ENCODE measurements around the gene BAX. TPM values are rescaled to one million over a fixed set of nuclear protein-coding genes. Genes with fewer than 3 reads are reported as not detected.

BAX gene
- total and polyA plus RNA-seq, 2 of the 13 experiments (the other 11 are each of a cell fraction or from before 2014, with no cell fraction given), result 139 to 176 TPM

DNA sequence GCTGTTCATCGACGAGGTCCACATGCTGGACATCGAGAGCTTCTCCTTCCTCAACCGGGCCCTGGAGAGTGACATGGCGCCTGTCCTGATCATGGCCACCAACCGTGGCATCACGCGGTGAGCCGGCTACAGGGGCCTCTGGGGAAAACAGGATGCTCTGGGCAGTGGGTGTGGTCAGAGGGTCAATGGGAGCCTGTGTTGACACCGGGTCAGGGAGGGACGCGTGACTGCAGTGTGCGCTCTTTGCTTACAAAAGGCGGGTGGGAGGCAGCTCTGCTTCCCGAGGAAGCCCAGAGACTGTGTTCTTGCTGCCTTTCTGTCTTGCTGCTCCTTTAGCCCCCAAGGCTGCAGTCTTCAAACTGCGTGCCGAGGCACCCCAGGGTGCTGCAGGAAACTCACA lies 56.5 kb downstream of the BAX start:
- FAIRE-seq (no peak), DNase-seq (ENCODE audit: low spot score) (no peak), ATAC-seq (no peak)
- no TSS peak for BruUV-seq (replicated peaks)
- H4K20me1 ChIP-seq (ENCODE audit: insufficient read depth, low read length), result no peaks in the 10 kb centered on the region
- 88% methylated on average over 14 of the region's 17 CpGs for WGBS (ENCODE audit: low lambda C conversion rate)
- H3K4me2 ChIP-seq (ENCODE audit: low read depth, low read length), result no peak overlapping the region
- H3K9ac ChIP-seq (ENCODE audit: insufficient read depth, low read depth, low read length), result no peak overlapping the region
- intact Hi-C loops (cut with micrococcal nuclease; ENCODE audit: unreplicated experiment), result no loop called here
- no peaks in the 10 kb centered on the region for H3K79me2 ChIP-seq (ENCODE audit: insufficient read depth, low read length)
- in situ Hi-C loops (cut with HindIII; ENCODE audit: extremely low pct_ligation_motif_present, low pct_unique_long_range_greater_than_20kb), result no loop called here
- H3K27ac ChIP-seq (ENCODE audit: extremely low read length, insufficient read depth, low read length), result no peak overlapping the region
- CTCF ChIA-PET (ENCODE audit: low intra/inter-chr PET ratio, low total read pairs), result no interaction called here
- H3K27me3 ChIP-seq (ENCODE audit: control insufficient read depth in 1 of 2, insufficient read depth in 2 of 2, low read length in 2 of 2), result no peaks in the 10 kb centered on the region
- peaks cover 18 to 64% of the 10 kb centered on the region in 2 experiments; a peak in 4 of 5 replicates for H3K36me3 ChIP-seq (replicated peaks in 1 of 2; ENCODE audit: control insufficient read depth in 1 of 2, insufficient read depth in 2 of 2, low read length in 2 of 2)
- H3K9me3 ChIP-seq (ENCODE audit: low read length), result no peaks in the 10 kb centered on the region
- no peaks in the 10 kb centered on the region for H3K4me1 ChIP-seq (ENCODE audit: insufficient read depth, low read length)
- H3K4me3 ChIP-seq (replicated peaks in 1 of 3; ENCODE audit: insufficient read depth in 1 of 3, low read depth in 2 of 3, low read length in 3 of 3), result no peak overlapping the region
- no peak overlapping the region for H2AFZ ChIP-seq (ENCODE audit: low read length)
- POLR2A ChIA-PET, result no interaction called here
- TF ChIP-seq, protein P1, sequence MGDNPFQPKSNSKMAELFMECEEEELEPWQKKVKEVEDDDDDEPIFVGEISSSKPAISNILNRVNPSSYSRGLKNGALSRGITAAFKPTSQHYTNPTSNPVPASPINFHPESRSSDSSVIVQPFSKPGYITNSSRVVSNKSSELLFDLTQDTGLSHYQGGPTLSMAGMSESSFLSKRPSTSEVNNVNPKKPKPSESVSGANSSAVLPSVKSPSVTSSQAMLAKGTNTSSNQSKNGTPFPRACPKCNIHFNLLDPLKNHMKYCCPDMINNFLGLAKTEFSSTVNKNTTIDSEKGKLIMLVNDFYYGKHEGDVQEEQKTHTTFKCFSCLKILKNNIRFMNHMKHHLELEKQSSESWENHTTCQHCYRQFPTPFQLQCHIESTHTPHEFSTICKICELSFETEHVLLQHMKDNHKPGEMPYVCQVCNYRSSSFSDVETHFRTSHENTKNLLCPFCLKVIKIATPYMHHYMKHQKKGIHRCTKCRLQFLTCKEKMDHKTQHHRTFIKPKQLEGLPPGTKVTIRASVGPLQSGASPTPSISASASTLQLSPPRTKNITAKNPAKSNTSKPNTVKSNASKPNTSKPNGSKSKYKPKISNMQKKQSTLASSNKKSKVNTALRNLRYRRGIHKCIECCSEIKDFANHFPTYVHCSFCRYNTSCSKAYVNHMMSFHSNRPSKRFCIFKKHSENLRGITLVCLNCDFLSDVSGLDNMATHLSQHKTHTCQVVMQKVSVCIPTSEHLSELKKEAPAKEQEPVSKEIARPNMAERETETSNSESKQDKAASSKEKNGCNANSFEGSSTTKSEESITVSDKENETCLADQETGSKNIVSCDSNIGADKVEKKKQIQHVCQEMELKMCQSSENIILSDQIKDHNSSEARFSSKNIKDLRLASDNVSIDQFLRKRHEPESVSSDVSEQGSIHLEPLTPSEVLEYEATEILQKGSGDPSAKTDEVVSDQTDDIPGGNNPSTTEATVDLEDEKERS (CRISPR knock-in tag; IDR thresholded peaks at IDR 0.05), result no peak
- TF ChIP-seq KAT2B (IDR thresholded peaks at IDR 0.05; ENCODE audit: borderline replicate concordance, low read depth, low read length) (no peak), ZNF878 (CRISPR knock-in tag; IDR thresholded peaks at IDR 0.05) (no peak), FOXK2 (IDR thresholded peaks at IDR 0.05) (no peak), ATF1 (CRISPR knock-in tag; IDR thresholded peaks at IDR 0.05) (no peak), TEAD3 (CRISPR knock-in tag; optimal IDR thresholded peaks at IDR 0.05; ENCODE audit: borderline replicate concordance) (no peak), NCOR1 (IDR thresholded peaks at IDR 0.05; ENCODE audit: borderline replicate concordance, low read length) (no peak), HOXA5 (CRISPR knock-in tag; IDR thresholded peaks at IDR 0.05) (no peak), ETV5 (CRISPR knock-in tag; IDR thresholded peaks at IDR 0.05; ENCODE audit: borderline replicate concordance) (no peak), ZNF841 (CRISPR knock-in tag; IDR thresholded peaks at IDR 0.05; ENCODE audit: borderline replicate concordance) (no peak), MBD4 (IDR thresholded peaks at IDR 0.05; ENCODE audit: borderline replicate concordance, low read length) (no peak), ZFY (CRISPR knock-in tag; IDR thresholded peaks at IDR 0.05) (no peak), EHMT2 (IDR thresholded peaks at IDR 0.05; ENCODE audit: borderline replicate concordance, low read depth, low read length) (no peak), REXO4 (CRISPR knock-in tag; IDR thresholded peaks at IDR 0.05; ENCODE audit: borderline replicate concordance) (no peak)
- TF ChIP-seq, protein P2, sequence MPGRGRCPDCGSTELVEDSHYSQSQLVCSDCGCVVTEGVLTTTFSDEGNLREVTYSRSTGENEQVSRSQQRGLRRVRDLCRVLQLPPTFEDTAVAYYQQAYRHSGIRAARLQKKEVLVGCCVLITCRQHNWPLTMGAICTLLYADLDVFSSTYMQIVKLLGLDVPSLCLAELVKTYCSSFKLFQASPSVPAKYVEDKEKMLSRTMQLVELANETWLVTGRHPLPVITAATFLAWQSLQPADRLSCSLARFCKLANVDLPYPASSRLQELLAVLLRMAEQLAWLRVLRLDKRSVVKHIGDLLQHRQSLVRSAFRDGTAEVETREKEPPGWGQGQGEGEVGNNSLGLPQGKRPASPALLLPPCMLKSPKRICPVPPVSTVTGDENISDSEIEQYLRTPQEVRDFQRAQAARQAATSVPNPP (CRISPR knock-in tag; IDR thresholded peaks at IDR 0.05), result no peak
- TF ChIP-seq, protein P3, sequence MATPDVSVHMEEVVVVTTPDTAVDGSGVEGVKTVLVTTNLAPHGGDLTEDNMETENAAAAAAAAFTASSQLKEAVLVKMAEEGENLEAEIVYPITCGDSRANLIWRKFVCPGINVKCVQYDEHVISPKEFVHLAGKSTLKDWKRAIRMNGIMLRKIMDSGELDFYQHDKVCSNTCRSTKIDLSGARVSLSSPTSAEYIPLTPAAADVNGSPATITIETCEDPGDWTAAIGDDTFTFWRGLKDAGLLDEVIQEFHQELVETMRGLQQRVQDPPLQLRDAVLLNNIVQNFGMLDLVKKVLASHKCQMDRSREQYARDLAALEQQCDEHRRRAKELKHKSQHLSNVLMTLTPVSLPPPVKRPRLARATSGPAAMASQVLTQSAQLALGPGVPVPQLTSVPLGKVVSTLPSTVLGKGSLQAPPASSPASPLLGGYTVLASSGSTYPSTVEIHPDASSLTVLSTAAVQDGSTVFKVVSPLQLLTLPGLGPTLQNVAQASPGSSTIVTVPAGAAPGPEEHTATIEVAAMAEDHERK (CRISPR knock-in tag; IDR thresholded peaks at IDR 0.05; ENCODE audit: low read depth), result no peak
- TF ChIP-seq, protein P4, sequence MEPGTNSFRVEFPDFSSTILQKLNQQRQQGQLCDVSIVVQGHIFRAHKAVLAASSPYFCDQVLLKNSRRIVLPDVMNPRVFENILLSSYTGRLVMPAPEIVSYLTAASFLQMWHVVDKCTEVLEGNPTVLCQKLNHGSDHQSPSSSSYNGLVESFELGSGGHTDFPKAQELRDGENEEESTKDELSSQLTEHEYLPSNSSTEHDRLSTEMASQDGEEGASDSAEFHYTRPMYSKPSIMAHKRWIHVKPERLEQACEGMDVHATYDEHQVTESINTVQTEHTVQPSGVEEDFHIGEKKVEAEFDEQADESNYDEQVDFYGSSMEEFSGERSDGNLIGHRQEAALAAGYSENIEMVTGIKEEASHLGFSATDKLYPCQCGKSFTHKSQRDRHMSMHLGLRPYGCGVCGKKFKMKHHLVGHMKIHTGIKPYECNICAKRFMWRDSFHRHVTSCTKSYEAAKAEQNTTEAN (CRISPR knock-in tag; conservative IDR thresholded peaks at IDR 0.05), result no peak
